HG03196 (cell line): ENCODE data around the gene IRS2.

Experiments
- ATAC-seq: cut with Tn5 transposase; IDR thresholded peaks from one replicate; pipeline ENCODE4 v1.9.1; 2021; ENCODE audit not compliant: unreplicated experiment

Gene IRS2

DNA sequence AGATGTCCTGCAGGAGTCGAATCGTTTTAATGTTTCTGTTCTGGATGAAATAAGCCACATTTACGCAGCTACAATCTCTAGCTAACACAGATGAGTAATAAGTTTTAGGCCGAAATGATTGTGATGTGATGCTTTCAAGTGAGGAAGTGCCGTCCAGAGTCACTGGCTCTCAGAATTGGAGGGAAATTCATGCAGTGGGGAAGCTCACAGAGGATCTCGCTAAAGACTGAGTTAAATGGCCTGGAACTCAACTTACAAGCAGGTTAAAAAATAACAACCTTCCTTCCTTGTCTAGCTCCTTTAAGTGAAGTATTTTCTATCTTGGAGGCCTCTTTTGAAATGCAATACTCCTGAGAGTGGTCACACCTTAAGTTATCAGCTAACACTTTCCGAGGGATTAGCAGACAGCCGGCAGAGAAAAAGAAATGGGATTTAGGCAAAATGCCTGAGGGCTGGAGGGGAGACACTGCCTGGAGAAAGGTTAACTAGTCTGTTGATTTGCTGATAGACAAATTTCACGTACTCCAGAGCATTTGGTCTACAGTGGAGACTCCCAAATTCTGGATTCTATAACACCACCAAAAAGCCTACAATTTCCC is 74.2 kb downstream of the IRS2 start:
- no peak for ATAC-seq

DNA sequence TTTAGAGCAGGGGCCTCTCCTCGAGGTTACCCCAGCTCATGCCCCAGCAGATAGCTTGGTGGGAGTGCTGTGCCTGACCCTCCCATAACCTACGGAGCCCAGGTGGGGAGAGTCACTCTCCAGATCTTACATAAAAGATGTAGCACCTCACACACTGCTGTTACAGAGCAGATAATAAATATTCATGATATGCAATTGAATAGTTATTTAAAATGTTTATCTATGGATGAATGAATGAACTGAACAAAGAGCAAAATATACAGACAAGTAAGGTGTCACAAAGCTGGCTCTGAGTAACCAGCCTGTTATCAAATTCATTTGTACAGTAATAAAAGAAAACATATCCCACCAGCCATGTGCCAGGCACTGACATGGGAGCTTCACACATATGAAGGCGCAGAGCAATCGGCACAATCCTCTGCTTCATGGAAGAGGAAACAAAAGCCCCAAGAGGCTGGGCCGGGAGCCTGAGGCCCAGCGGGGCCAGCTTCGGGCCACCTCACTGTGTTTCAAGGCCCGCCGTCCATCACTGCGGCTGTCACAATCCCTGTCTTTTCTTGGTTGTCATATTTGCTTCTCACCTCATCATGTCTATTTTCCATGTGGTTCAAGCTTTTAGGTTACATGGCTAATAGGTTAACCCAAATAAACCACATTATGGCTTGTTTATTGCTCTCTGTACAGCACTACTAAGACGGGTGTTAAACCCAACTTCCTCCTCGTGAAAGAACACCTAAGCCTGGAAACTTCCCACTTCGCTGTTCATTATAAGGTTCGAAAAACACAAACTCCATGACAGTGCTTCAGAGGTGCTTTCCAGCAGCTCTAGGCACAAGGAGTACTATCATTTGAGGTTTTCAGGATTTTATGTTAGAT is 78.4 kb downstream of the IRS2 start:
- no peak for ATAC-seq

DNA sequence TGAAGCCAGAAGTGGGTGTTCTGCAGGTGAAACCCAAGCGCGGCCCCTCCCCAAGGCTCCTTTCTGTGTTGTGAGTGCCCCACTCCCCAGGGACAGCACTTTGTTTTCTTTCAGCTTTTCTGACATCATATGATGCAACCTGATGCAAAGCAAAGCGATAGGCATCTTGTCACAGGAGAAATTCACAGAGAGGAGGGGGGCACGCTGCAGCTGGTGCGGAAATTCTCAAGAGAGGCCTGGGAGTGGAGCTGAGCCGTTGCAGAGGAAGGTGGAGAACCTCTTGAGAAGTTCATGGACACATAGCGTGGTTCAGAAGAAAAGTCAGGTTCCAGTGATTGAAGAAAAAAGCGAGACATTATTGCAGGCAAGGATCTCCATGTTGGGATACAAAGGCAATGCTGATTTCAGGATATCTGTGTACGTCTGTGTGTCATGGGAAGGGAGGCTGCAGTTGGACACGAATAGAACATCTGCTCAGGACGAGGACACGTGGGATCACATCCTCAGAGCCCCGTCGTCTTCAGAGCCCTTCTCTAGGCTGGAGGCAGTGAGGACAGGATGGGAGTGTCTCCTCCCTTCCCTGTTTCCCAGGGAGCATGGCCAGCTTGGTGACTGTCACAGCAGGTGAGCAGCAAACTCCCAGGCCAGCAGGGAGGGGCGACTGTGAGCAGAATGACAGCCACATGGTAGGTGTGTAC is 79.2 kb downstream of the IRS2 start:
- no peak for ATAC-seq

DNA sequence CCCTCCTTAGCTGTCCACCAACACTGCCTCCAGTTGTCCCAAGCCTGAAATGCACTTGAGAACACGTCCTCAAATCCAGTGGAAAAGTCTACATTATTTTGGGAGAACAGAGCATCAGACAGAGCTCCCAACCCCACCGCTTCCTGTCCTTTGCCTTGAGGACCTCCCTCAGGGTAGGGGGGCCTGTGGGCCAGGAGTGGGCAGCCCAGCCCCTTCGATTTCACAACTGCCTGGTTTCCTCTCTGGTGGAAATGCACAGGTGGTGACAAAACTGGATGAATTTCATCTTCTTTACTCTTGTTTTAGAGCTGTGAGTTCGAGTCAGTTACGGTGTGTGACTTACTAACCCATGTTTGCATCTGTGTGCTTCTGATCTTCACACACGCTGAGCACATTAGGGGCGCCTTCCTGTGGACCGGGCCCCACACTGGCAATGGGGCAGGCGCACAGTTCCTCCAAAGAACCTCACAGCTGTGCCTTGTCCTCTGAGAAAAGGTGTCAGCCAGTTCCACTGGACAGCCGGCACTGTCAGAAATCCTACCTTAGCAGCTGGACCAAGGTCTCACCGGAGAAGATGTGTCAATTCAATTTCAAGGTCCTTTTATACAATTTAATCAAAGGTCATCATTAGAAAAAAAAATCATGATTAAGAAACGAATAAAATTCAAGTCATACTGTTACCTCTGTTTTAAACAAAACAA is 80.2 kb downstream of the IRS2 start:
- ATAC-seq: no peak

DNA sequence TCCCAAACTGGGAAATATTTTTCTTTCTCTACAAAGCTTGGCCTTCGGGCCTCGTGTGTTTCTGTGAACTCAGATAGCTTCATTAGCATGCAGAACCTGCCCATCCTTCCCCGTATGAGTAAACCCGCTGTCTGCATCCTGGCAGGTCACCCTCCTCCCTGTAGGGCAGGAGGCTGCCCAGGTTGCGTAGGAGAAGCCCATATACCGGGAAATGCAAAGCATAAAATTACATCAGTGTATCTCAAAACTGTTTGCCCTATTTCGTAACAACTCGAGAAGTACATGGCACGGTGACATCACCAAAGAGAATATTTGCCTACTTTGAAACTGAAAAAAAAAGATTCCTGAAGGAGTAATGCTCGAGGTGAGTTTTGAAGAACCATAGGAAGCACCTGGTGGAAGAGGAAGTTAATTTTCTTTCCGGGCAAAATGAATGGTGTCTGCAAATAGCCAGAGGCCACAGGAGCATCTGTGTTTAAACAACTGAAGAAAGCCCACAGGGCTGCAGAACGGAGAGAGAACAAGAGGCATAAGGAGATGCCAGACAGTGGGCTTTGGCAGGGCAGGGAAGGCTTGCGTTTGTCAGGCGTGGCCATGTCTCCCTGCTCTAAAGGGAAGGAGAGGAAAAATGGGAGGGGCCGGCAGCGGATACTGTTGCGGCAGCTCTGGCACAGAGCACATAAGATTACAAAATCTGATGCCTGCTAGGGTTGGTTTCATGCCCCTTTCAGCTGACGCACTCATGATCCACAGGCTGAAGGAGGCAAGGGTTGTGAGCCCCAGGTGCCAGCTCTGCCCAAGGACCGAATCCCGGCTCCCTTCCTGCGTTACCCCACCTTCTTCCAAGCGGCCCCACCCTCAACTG is 81.4 kb downstream of the IRS2 start:
- no peak for ATAC-seq

DNA sequence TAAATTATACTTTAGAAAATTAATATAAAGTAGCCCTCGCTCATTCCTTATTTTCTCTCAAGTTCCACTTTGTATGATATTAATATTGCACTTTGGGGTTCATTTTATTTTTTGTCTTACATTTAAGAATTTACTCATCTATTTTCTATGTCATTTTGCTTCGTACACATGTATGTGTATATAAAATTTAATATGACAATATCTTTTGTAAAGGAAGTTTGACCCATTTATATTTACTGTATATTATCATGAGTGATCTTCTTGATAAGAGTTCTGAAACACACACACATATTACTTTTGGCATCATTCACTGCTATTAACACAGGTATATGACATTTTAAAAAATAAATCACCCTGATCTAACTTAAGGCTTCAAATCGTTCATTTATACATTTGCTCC is 83.1 kb downstream of the IRS2 start:
- ATAC-seq: no peak
